ENCODE results near the gene AFAP1L2. TPM values are rescaled to one million over a fixed set of nuclear protein-coding genes. Genes with fewer than 3 reads are reported as not detected.

The AFAP1L2 gene
- polyA plus RNA-seq, 1 donor from 2014 or later, result 0.88 TPM

- no peaks in the 10 kb centered on the region for H3K36me3 ChIP-seq (ENCODE audit: insufficient read depth, low read length)
- H3K9ac ChIP-seq (ENCODE audit: low read length), result no peak overlapping the region
- H3F3A ChIP-seq (ENCODE audit: insufficient read depth, low read length, poor library complexity, severe bottlenecking), result no peaks in the 10 kb centered on the region
- H3K9me3 ChIP-seq (ENCODE audit: low read length), result no peaks in the 10 kb centered on the region
- no peak overlapping the region for H3K27ac ChIP-seq (ENCODE audit: low read length)
- no peaks in the 10 kb centered on the region for H3K79me2 ChIP-seq (replicated peaks; ENCODE audit: insufficient read depth, low read length)
- TF ChIP-seq EP300 (conservative IDR thresholded peaks at IDR 0.05; ENCODE audit: poor library complexity, severe bottlenecking) (no peak), MXI1 (conservative IDR thresholded peaks at IDR 0.05; ENCODE audit: poor library complexity, severe bottlenecking) (no peak), EZH2 (IDR thresholded peaks at IDR 0.05; ENCODE audit: borderline replicate concordance, insufficient read depth, low read length, poor library complexity, severe bottlenecking) (no peak), RAD21 (conservative IDR thresholded peaks at IDR 0.05) (no peak), CTCF (IDR thresholded peaks at IDR 0.05; ENCODE audit: poor library complexity, severe bottlenecking) (no peak), SMC3 (conservative IDR thresholded peaks at IDR 0.05; ENCODE audit: poor library complexity) (no peak), REST (IDR thresholded peaks at IDR 0.05; ENCODE audit: borderline replicate concordance) (no peak), POLR2AphosphoS5 (IDR thresholded peaks at IDR 0.05) (no peak), TAF1 (IDR thresholded peaks at IDR 0.05; ENCODE audit: low read depth) (no peak)
- H3K4me3 ChIP-seq (ENCODE audit: low read length), result no peak overlapping the region
- H2AFZ ChIP-seq (ENCODE audit: low read depth, low read length), result no peak overlapping the region
- H3K27me3 ChIP-seq (ENCODE audit: insufficient read depth, low read depth, low read length), result peaks cover 45% of the 10 kb centered on the region
- H3K9me2 ChIP-seq (ENCODE audit: insufficient read depth, low read length), result no peaks in the 10 kb centered on the region
- no peak overlapping the region for H3K4me2 ChIP-seq (ENCODE audit: low read length)
- no peaks in the 10 kb centered on the region for H4K20me1 ChIP-seq (ENCODE audit: insufficient read depth)
Observed at GRCh38 chr10:114401195-114401791, 3.0 kb downstream of the AFAP1L2 start.

- no peaks in the 10 kb centered on the region for H3K36me3 ChIP-seq (ENCODE audit: insufficient read depth, low read length)
- no peak overlapping the region for H3K9ac ChIP-seq (ENCODE audit: low read length)
- H3K27ac ChIP-seq (ENCODE audit: low read length), result no peak overlapping the region
- no peaks in the 10 kb centered on the region for H4K20me1 ChIP-seq (ENCODE audit: insufficient read depth)
- no peak overlapping the region for H3K4me2 ChIP-seq (ENCODE audit: low read length)
- no peaks in the 10 kb centered on the region for H3K9me3 ChIP-seq (ENCODE audit: low read length)
- H3K79me2 ChIP-seq (replicated peaks; ENCODE audit: insufficient read depth, low read length), result no peaks in the 10 kb centered on the region
- no peaks in the 10 kb centered on the region for H3K9me2 ChIP-seq (ENCODE audit: insufficient read depth, low read length)
- no peak overlapping the region for H3K4me3 ChIP-seq (ENCODE audit: low read length)
- H3F3A ChIP-seq (ENCODE audit: insufficient read depth, low read length, poor library complexity, severe bottlenecking), result no peaks in the 10 kb centered on the region
- H2AFZ ChIP-seq (ENCODE audit: low read depth, low read length), result no peak overlapping the region
- H3K27me3 ChIP-seq (ENCODE audit: insufficient read depth, low read depth, low read length), result peaks cover 37% of the 10 kb centered on the region
- TF ChIP-seq RAD21 (conservative IDR thresholded peaks at IDR 0.05), result no peak
- no peak for TF ChIP-seq MXI1 (conservative IDR thresholded peaks at IDR 0.05; ENCODE audit: poor library complexity, severe bottlenecking)
- no peak for TF ChIP-seq EP300 (conservative IDR thresholded peaks at IDR 0.05; ENCODE audit: poor library complexity, severe bottlenecking)
- TF ChIP-seq CTCF (IDR thresholded peaks at IDR 0.05; ENCODE audit: poor library complexity, severe bottlenecking), result no peak
- no peak for TF ChIP-seq POLR2AphosphoS5 (IDR thresholded peaks at IDR 0.05)
- no peak for TF ChIP-seq TAF1 (IDR thresholded peaks at IDR 0.05; ENCODE audit: low read depth)
- no peak for TF ChIP-seq EZH2 (IDR thresholded peaks at IDR 0.05; ENCODE audit: borderline replicate concordance, insufficient read depth, low read length, poor library complexity, severe bottlenecking)
- TF ChIP-seq SMC3 (conservative IDR thresholded peaks at IDR 0.05; ENCODE audit: poor library complexity), result no peak
- no peak for TF ChIP-seq REST (IDR thresholded peaks at IDR 0.05; ENCODE audit: borderline replicate concordance)
Observed at GRCh38 chr10:114400091-114400490, 4.2 kb downstream of the AFAP1L2 start.

Data from neural cell (in vitro differentiated cells).